ENCODE measurements around the gene LHFPL4. TPM values are rescaled to one million over a fixed set of nuclear protein-coding genes. Genes with fewer than 3 reads are reported as not detected.

The LHFPL4 gene
- total and polyA plus RNA-seq, 9 of the 15 experiments (the other 6 are each of a cell fraction or from before 2014, with no cell fraction given), result not detected

DNA sequence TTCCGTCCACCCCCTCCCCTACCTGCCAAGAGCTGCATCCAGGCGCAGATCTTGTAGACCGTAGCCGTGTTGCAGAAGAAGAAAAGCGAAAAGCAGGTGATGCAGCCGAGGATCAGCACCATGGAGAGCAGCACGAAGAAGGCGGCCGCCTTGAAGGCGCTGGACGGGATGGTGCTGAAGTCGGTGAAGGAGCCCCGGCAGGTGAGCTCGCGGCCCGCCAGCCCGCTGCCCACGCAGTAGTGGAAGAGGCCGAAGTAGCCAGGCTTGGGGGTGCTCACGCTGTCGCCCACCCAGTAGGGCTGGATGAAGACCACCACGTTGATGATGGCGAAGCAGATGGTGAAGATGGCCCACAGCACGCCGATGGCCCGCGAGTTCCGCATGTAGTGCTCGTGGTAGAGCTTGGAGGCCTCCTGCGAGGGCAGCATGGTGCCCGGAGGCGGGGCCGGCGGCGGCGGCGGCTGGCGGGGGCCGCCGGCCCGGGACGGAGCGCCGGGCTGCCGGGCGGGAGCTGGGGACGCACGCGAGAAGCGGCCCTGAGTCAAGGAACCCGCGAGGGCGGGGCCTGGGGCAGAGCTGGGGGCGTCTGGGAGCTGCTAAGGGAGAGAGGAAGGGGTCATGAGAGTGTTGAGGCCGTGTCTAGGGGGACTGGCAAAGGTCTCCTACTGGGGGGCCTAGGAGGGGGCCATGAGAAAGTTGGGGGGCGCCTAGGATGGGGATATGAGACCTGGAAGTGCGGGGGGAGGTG lies 1.2 kb downstream of the LHFPL4 start (continued):
- TF ChIP-seq, protein P1, sequence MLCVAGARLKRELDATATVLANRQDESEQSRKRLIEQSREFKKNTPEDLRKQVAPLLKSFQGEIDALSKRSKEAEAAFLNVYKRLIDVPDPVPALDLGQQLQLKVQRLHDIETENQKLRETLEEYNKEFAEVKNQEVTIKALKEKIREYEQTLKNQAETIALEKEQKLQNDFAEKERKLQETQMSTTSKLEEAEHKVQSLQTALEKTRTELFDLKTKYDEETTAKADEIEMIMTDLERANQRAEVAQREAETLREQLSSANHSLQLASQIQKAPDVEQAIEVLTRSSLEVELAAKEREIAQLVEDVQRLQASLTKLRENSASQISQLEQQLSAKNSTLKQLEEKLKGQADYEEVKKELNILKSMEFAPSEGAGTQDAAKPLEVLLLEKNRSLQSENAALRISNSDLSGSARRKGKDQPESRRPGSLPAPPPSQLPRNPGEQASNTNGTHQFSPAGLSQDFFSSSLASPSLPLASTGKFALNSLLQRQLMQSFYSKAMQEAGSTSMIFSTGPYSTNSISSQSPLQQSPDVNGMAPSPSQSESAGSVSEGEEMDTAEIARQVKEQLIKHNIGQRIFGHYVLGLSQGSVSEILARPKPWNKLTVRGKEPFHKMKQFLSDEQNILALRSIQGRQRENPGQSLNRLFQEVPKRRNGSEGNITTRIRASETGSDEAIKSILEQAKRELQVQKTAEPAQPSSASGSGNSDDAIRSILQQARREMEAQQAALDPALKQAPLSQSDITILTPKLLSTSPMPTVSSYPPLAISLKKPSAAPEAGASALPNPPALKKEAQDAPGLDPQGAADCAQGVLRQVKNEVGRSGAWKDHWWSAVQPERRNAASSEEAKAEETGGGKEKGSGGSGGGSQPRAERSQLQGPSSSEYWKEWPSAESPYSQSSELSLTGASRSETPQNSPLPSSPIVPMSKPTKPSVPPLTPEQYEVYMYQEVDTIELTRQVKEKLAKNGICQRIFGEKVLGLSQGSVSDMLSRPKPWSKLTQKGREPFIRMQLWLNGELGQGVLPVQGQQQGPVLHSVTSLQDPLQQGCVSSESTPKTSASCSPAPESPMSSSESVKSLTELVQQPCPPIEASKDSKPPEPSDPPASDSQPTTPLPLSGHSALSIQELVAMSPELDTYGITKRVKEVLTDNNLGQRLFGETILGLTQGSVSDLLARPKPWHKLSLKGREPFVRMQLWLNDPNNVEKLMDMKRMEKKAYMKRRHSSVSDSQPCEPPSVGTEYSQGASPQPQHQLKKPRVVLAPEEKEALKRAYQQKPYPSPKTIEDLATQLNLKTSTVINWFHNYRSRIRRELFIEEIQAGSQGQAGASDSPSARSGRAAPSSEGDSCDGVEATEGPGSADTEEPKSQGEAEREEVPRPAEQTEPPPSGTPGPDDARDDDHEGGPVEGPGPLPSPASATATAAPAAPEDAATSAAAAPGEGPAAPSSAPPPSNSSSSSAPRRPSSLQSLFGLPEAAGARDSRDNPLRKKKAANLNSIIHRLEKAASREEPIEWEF (CRISPR knock-in tag; IDR thresholded peaks at IDR 0.05), result no peak
- TF ChIP-seq ELK1 (CRISPR knock-in tag; IDR thresholded peaks at IDR 0.05) (no peak), IRF2 (CRISPR knock-in tag; IDR thresholded peaks at IDR 0.05) (0 out of 2 replicates have a peak, but pooled peaks have one; percentile 72), MIER1 (IDR thresholded peaks at IDR 0.05; ENCODE audit: low read depth) (peak; percentile 98), DEAF1 (CRISPR knock-in tag; IDR thresholded peaks at IDR 0.05) (no peak), NR2C2 (CRISPR knock-in tag; IDR thresholded peaks at IDR 0.05) (peak; percentile 73; the same call in 1 of the 2 replicates), NR2C2 (tag; IDR thresholded peaks at IDR 0.05) (no peak), MCM3 (IDR thresholded peaks at IDR 0.05) (no peak), E2F4 (CRISPR knock-in tag; IDR thresholded peaks at IDR 0.05; ENCODE audit: low read depth) (peak; percentile 88), CBX3 (IDR thresholded peaks at IDR 0.05; ENCODE audit: borderline replicate concordance in 1 of 2, low read length in 2 of 2) (peak in 1 of 2 experiments; percentile 72; a peak in 1 of 3 replicates), ZNF431 (CRISPR knock-in tag; IDR thresholded peaks at IDR 0.05) (peak; percentile 30; the same call in 1 of the 2 replicates), HDAC2 (IDR thresholded peaks at IDR 0.05) (peak; percentile 68; the same call in 1 of the 2 replicates), ZNF408 (CRISPR knock-in tag; IDR thresholded peaks at IDR 0.05; ENCODE audit: low read depth) (no peak), HCFC1 (IDR thresholded peaks at IDR 0.05; ENCODE audit: low read depth, low read length) (peak; percentile 13; the same call in 1 of the 2 replicates)
- TF ChIP-seq, protein P2, sequence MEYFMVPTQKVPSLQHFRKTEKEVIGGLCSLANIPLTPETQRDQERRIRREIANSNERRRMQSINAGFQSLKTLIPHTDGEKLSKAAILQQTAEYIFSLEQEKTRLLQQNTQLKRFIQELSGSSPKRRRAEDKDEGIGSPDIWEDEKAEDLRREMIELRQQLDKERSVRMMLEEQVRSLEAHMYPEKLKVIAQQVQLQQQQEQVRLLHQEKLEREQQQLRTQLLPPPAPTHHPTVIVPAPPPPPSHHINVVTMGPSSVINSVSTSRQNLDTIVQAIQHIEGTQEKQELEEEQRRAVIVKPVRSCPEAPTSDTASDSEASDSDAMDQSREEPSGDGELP (CRISPR knock-in tag; IDR thresholded peaks at IDR 0.05; ENCODE audit: borderline replicate concordance), result peak; percentile 84

Data from K562 (cell line).